Measurements from ENCODE around the gene PADI1.

PADI1 gene

GRCh38 chr1:17214876-17215544 is 10.1 kb downstream of the PADI1 start:
- DNase-seq (ENCODE audit: low read depth): no peak

DNA sequence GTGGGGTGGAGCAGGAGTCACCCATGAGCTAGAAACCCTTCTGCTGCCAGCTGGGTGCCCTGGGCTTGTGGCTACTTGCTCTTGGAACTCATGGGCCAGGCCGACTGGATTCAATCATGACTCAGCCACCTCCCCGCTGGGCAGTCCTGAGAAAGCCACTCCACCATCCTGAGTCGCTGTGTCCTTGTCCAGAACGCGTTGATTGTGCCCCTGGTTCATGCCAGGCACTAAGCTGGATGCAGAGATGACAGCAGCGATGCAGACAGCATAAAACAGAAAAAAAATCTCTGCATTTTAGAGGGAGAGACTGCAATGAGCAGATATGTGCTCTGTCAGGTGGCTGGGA is 10.6 kb downstream of the PADI1 start:
- no peak for DNase-seq (ENCODE audit: low read depth)

GRCh38 chr1:17216078-17216477 is 11.2 kb downstream of the PADI1 start:
- no peak for DNase-seq (ENCODE audit: low read depth)

- no peak for DNase-seq (ENCODE audit: low read depth)
Measured at GRCh38 chr1:17217607-17218006, 12.7 kb downstream of the PADI1 start.

GRCh38 chr1:17218939-17219338 is 14.0 kb downstream of the PADI1 start:
- DNase-seq (ENCODE audit: low read depth): no peak

GRCh38 chr1:17220287-17220686 is 15.4 kb downstream of the PADI1 start:
- no peak for DNase-seq (ENCODE audit: low read depth)

DNA sequence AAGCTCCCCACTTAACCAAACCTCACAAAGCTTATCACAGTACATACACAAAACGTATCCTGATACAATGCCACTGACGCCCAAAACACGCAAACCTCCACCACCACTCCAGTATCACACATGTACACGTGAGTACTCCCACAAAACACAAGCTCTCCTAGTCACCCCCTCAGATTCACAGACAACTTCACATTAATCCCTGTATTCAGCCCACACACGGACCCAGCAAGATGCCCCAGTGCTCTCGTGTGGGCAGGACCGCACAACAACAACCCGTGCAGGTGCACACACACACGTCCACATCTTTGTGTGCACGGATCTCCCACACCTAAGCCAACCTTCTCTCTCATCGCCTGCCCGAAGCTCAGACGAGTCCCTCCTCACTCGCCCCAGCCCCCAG is 17.6 kb downstream of the PADI1 start:
- no peak for DNase-seq (ENCODE audit: low read depth)

DNA sequence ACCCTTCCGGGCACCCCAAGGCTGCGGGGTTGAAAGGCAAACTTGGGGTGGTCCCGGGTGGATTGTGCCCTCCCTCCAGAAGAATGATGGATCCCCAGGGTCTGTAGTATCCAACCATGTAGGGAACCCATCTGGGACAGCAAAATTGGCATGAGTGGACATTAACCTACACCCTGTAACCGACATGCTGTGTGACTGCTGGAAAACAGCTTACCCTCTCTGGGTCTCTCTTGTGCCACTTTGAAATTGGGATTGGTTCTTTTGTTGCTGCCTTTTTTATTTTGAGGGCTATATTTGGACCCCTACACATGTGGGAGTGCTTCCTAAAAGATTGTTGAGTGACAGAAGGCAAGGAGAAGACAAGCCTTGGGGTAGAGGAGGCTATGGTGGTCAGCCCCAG is 19.5 kb downstream of the PADI1 start:
- DNase-seq (ENCODE audit: low read depth): no peak

DNA sequence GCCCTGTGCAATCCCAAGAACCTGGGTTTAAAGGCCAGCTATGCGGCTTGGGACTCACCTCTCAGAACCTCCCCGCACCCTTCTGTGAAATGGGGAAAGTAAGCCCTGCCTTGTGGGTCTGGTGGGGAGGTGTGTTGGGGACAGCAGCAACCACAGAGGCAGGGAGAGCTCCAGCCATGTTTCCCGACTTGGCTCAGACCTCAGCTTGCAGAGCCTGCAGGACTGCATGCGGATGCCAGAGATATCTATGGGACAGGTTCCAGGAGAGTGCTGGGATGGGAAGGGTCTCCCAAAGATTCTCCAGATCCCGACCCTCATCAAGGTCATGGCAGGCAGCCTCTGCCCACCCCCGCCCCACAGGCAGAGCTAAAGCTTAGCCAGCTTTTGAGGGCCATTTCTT is 20.2 kb downstream of the PADI1 start:
- DNase-seq (ENCODE audit: low read depth): no peak

DNA sequence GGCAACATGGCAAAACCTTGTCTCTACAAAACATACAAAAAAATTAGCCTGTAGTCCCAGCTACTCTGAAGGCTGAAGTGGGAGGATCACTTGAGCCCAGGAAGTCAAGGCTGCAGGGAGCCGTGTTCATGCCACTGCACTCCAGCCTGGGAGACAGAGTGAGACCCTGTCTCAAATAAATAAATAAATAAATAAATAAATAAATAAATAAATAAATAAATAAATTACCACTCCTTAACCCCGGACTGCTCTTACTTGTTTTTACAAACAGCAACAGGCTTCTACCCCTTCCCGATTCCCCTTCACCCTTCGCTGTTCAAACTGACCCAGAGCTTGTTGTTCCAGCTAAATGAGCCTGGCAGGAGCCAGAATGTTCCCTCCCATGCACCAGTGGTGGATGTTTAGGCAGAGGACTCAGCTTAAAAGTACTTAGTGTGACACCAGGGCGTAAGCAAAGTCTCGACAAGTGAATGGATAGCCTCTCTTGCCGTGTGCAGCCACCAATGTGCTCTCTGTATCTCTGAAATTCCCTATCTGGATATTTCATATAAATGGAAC is 22.5 kb downstream of the PADI1 start:
- no peak for DNase-seq (ENCODE audit: low read depth)

GRCh38 chr1:17228619-17229018 is 23.7 kb downstream of the PADI1 start:
- no peak for DNase-seq (ENCODE audit: low read depth)

DNA sequence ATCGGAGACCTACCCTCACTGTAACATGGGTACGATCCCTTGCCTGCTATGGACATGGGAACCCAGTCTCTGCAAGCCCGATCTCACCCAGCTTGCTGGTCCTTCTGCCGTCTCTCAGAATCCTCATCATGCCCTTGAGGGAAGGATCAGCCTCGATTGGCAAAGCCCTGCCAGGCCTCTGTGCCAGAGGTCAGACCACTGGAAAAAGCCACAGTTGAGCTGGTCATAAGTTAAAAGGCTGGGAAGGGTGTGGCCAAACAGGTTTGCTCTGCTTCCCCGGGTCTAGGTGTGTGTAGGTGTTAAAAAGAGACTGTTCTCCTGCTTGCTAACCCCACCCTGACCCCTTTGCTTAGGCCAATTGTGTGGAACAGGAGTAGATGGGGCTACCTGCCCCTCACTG is 24.5 kb downstream of the PADI1 start:
- no peak for DNase-seq (ENCODE audit: low read depth)

- DNase-seq (ENCODE audit: low read depth): no peak
Measured at GRCh38 chr1:17230106-17230505, 25.2 kb downstream of the PADI1 start.

GRCh38 chr1:17230671-17231310 is 25.9 kb downstream of the PADI1 start:
- DNase-seq (ENCODE audit: low read depth): no peak

- DNase-seq (ENCODE audit: low read depth): peak; percentile 90
Measured at GRCh38 chr1:17232759-17233661, 28.1 kb downstream of the PADI1 start.

DNA sequence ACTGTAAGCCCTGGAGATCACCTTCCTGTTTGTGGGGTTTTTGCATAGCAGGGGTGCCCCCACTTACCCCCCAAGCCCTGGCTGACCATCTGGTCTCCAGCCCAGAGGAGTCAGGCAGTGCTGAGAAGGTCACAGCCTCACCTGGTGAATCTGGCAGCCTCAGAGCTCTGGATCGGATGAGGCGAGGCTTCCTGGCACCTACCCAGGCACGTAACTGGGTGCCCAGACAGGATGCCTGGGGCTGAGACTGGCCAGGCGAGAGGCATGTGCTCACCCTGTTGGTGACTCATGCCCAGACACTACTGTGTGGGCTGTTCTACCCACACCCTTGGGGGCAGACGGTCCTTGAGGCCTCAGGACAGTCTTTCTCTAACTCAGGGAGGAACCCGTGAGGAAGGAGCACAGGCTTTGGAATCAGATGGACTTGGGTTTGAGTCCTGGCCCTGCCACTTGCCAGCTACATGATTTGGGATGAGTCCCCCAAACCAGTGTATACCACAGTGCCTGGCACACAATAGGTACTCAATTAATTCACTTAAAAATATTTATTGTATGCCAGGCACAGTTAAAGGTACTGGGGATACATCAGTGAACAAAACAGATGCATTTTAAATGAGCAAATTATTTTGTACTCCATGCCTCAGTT is 28.9 kb downstream of the PADI1 start:
- peak; percentile 97 for DNase-seq (ENCODE audit: low read depth)

DNA sequence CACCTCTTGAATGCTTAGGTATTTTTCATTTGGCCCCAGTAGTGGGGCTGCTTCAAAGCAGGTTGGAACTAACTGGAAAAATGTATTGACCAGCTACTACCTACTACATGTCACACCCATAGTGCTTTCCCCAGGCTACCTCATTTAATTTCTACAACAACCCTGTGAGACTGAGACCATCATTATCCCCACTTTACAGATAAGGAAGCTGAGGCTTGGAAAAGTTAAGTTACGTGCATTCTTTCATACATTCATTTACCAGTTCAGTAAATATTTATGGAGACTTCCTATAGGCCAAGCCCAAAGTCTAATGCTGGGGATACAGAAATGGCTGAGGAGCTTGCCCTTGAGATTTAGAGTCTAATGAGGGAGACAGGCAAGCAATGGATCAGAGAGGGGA is 29.5 kb downstream of the PADI1 start:
- DNase-seq (ENCODE audit: low read depth): no peak

GRCh38 chr1:17235135-17235885 is 30.4 kb downstream of the PADI1 start:
- no peak for DNase-seq (ENCODE audit: low read depth)

DNA sequence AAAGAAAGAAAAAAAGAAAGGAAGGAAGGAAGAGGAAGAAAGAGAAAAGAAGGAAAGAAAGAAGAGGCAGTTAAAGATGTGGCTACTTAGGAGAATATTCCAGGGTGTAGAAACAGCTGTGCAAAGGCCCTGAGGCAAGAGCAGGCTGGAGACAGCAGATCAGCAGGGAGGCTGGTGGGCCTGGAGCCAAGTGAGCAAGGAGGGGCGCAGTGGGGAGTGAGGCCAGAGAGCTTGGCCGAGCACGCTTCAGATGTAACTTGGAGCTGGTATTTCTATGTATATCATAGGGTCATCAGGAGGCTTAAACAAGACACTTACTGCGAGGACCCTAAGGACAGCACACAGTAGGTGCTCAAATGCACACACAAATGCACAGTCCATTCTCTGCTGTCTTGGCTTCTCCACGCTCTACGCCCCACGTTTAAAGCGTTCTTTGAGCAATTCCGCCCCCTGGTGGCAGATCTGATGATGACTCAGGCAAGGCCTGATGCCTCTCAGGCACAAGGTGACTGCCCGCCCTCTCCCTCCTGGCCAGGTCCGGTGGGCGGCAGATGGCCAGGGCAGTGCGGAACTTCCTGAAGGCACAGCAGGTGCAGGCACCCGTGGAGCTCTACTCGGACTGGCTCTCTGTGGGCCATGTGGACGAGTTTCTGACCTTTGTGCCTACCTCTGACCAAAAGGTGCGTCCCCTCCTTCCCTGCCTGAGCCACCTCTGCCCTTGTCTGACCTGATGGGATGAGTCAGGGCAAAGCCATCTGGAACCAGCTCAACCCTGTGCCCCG is 32.0 kb downstream of the PADI1 start:
- peak; percentile 97 for DNase-seq (ENCODE audit: low read depth)

- no peak for DNase-seq (ENCODE audit: low read depth)
Measured at GRCh38 chr1:17237561-17237903, 32.6 kb downstream of the PADI1 start.

GRCh38 chr1:17239420-17239819 is 34.5 kb downstream of the PADI1 start:
- DNase-seq (ENCODE audit: low read depth): peak; percentile 82

Data from HS-27A (cell line).